Measurements from ENCODE around the gene TSC1.

The TSC1 gene

GRCh38 chr9:132879457-132880323 lies 64.7 kb downstream of the TSC1 start:
- H3K4me3 Mint-ChIP-seq: peak overlapping the region; percentile 74
- H3K9me3 Mint-ChIP-seq: no peaks in the 10 kb centered on the region
- peak overlapping the region; percentile 82 for H3K27ac Mint-ChIP-seq
- no peaks in the 10 kb centered on the region for H3K36me3 Mint-ChIP-seq (ENCODE audit: low read depth)
- H3K4me1 Mint-ChIP-seq (ENCODE audit: low read depth): peaks cover 18% of the 10 kb centered on the region
- H3K27me3 Mint-ChIP-seq (ENCODE audit: low read depth): peaks cover 6% of the 10 kb centered on the region

- Mint-ChIP-seq H3K9me3 (no peaks in the 10 kb centered on the region), H3K27ac (peak within 1 kb of the TSS; percentile 82), H3K27me3 (ENCODE audit: low read depth) (peaks cover 6% of the 10 kb centered on the region), H3K4me3 (peak within 1 kb of the TSS; percentile 74), H3K36me3 (ENCODE audit: low read depth) (no peaks in the 10 kb centered on the region), H3K4me1 (ENCODE audit: low read depth) (peaks cover 18% of the 10 kb centered on the region)
Measured at GRCh38 chr9:132878695-132879456, 65.5 kb downstream of the TSC1 start, which contains the start of gene SPACA9. Gene SPACA9 (plus strand): TSS chr9:132878898. CDS start chr9:132883948, 5,050 bp downstream.

GRCh38 chr9:132877824-132878694 lies 66.4 kb downstream of the TSC1 start, which contains the start of gene AK8:
Gene AK8 (minus strand): TSS chr9:132878284. CDS start chr9:132878255, 29 bp downstream.
- no peaks in the 10 kb centered on the region for H3K36me3 Mint-ChIP-seq (ENCODE audit: low read depth)

GRCh38 chr9:132877458-132877823 lies 67.0 kb downstream of the TSC1 start:
- peaks cover 6% of the 10 kb centered on the region for H3K27me3 Mint-ChIP-seq (ENCODE audit: low read depth)
- no peaks in the 10 kb centered on the region for H3K36me3 Mint-ChIP-seq (ENCODE audit: low read depth)
- H3K9me3 Mint-ChIP-seq: no peaks in the 10 kb centered on the region
- H3K4me1 Mint-ChIP-seq (ENCODE audit: low read depth): peaks cover 15% of the 10 kb centered on the region
- peak overlapping the region; percentile 72 for H3K4me3 Mint-ChIP-seq
- H3K27ac Mint-ChIP-seq: no peak overlapping the region

More at GRCh38 chr9:132877824-132878694, 66.4 kb downstream of the TSC1 start, which contains the start of gene AK8:
- Mint-ChIP-seq H3K27me3 (ENCODE audit: low read depth) (peaks cover 6% of the 10 kb centered on the region), H3K9me3 (no peaks in the 10 kb centered on the region), H3K4me1 (ENCODE audit: low read depth) (peaks cover 21% of the 10 kb centered on the region), H3K27ac (peak within 1 kb of the TSS; percentile 82), H3K4me3 (peak within 1 kb of the TSS; percentile 74)

- peak overlapping the region; percentile 6 for H3K27ac Mint-ChIP-seq
- H3K4me1 Mint-ChIP-seq (ENCODE audit: low read depth): peaks cover 13% of the 10 kb centered on the region
- H3K27me3 Mint-ChIP-seq (ENCODE audit: low read depth): peaks cover 6% of the 10 kb centered on the region
- no peaks in the 10 kb centered on the region for H3K36me3 Mint-ChIP-seq (ENCODE audit: low read depth)
- H3K9me3 Mint-ChIP-seq: no peaks in the 10 kb centered on the region
- H3K4me3 Mint-ChIP-seq: peak overlapping the region; percentile 72
Measured at GRCh38 chr9:132876849-132877248, 67.6 kb downstream of the TSC1 start.

GRCh38 chr9:132875159-132875558 lies 69.3 kb downstream of the TSC1 start:
- peaks cover 6% of the 10 kb centered on the region for H3K27me3 Mint-ChIP-seq (ENCODE audit: low read depth)
- H3K4me3 Mint-ChIP-seq: no peak overlapping the region
- H3K27ac Mint-ChIP-seq: no peak overlapping the region
- no peaks in the 10 kb centered on the region for H3K9me3 Mint-ChIP-seq
- no peaks in the 10 kb centered on the region for H3K36me3 Mint-ChIP-seq (ENCODE audit: low read depth)
- H3K4me1 Mint-ChIP-seq (ENCODE audit: low read depth): peaks cover 10% of the 10 kb centered on the region

- Mint-ChIP-seq H3K4me1 (ENCODE audit: low read depth) (peaks cover 3% of the 10 kb centered on the region), H3K27me3 (ENCODE audit: low read depth) (peaks cover 6% of the 10 kb centered on the region), H3K27ac (no peak overlapping the region), H3K36me3 (ENCODE audit: low read depth) (no peaks in the 10 kb centered on the region), H3K4me3 (no peak overlapping the region), H3K9me3 (no peaks in the 10 kb centered on the region)
Measured at GRCh38 chr9:132873403-132873802, 71.0 kb downstream of the TSC1 start.

GRCh38 chr9:132869266-132869665 lies 75.2 kb downstream of the TSC1 start:
- no peaks in the 10 kb centered on the region for H3K9me3 Mint-ChIP-seq
- H3K27me3 Mint-ChIP-seq (ENCODE audit: low read depth): peaks cover 9% of the 10 kb centered on the region
- peaks cover 4% of the 10 kb centered on the region for H3K4me1 Mint-ChIP-seq (ENCODE audit: low read depth)
- no peak overlapping the region for H3K4me3 Mint-ChIP-seq
- no peak overlapping the region for H3K27ac Mint-ChIP-seq
- no peaks in the 10 kb centered on the region for H3K36me3 Mint-ChIP-seq (ENCODE audit: low read depth)

GRCh38 chr9:132866898-132867297 lies 77.5 kb downstream of the TSC1 start:
- Mint-ChIP-seq H3K36me3 (ENCODE audit: low read depth) (no peaks in the 10 kb centered on the region), H3K27me3 (ENCODE audit: low read depth) (peaks cover 9% of the 10 kb centered on the region), H3K4me1 (ENCODE audit: low read depth) (peaks cover 4% of the 10 kb centered on the region), H3K4me3 (no peak overlapping the region), H3K9me3 (no peaks in the 10 kb centered on the region), H3K27ac (no peak overlapping the region)

GRCh38 chr9:132864691-132865090 lies 79.7 kb downstream of the TSC1 start:
- Mint-ChIP-seq H3K27ac (no peak overlapping the region), H3K9me3 (no peaks in the 10 kb centered on the region), H3K4me3 (no peak overlapping the region), H3K27me3 (ENCODE audit: low read depth) (peaks cover 9% of the 10 kb centered on the region), H3K4me1 (ENCODE audit: low read depth) (peaks cover 4% of the 10 kb centered on the region), H3K36me3 (ENCODE audit: low read depth) (no peaks in the 10 kb centered on the region)

GRCh38 chr9:132864277-132864676 lies 80.1 kb downstream of the TSC1 start:
- H3K36me3 Mint-ChIP-seq (ENCODE audit: low read depth): no peaks in the 10 kb centered on the region
- peaks cover 9% of the 10 kb centered on the region for H3K27me3 Mint-ChIP-seq (ENCODE audit: low read depth)
- H3K27ac Mint-ChIP-seq: no peak overlapping the region
- no peak overlapping the region for H3K4me3 Mint-ChIP-seq
- peaks cover 4% of the 10 kb centered on the region for H3K4me1 Mint-ChIP-seq (ENCODE audit: low read depth)
- H3K9me3 Mint-ChIP-seq: no peaks in the 10 kb centered on the region

- Mint-ChIP-seq H3K4me3 (no peak overlapping the region), H3K4me1 (ENCODE audit: low read depth) (peaks cover 4% of the 10 kb centered on the region), H3K27ac (no peak overlapping the region), H3K27me3 (ENCODE audit: low read depth) (peaks cover 9% of the 10 kb centered on the region), H3K36me3 (ENCODE audit: low read depth) (no peaks in the 10 kb centered on the region), H3K9me3 (no peaks in the 10 kb centered on the region)
Measured at GRCh38 chr9:132863096-132863495, 81.3 kb downstream of the TSC1 start.

GRCh38 chr9:132862533-132862932 lies 81.9 kb downstream of the TSC1 start:
- no peaks in the 10 kb centered on the region for H3K9me3 Mint-ChIP-seq
- H3K36me3 Mint-ChIP-seq (ENCODE audit: low read depth): no peaks in the 10 kb centered on the region
- peaks cover 9% of the 10 kb centered on the region for H3K27me3 Mint-ChIP-seq (ENCODE audit: low read depth)
- H3K27ac Mint-ChIP-seq: no peak overlapping the region
- no peak overlapping the region for H3K4me3 Mint-ChIP-seq
- peaks cover 4% of the 10 kb centered on the region for H3K4me1 Mint-ChIP-seq (ENCODE audit: low read depth)

- Mint-ChIP-seq H3K4me3 (no peak overlapping the region), H3K27ac (no peak overlapping the region), H3K9me3 (no peaks in the 10 kb centered on the region), H3K4me1 (ENCODE audit: low read depth) (peaks cover 4% of the 10 kb centered on the region), H3K36me3 (ENCODE audit: low read depth) (no peaks in the 10 kb centered on the region), H3K27me3 (ENCODE audit: low read depth) (peaks cover 9% of the 10 kb centered on the region)
Measured at GRCh38 chr9:132861666-132862065, 82.8 kb downstream of the TSC1 start.

All from T-helper 1 cell treated with Interleukin-12 subunit alpha and Interleukin-12 subunit beta and Interleukin-4 antibody, amounts not matched to agents 30 μg/mL and 1 μg/mL, for 36 hours (primary cell).